GM18505 (cell line): ENCODE measurements around the gene CFAP57.

Source experiments
- ATAC-seq: cut with Tn5 transposase; IDR thresholded peaks from one replicate; pipeline ENCODE4 v1.9.1; 2021; ENCODE audit not compliant: unreplicated experiment
- POLR2A ChIP-seq: IDR thresholded peaks from 4 replicates; pipeline ENCODE4 v1.6.1; 2011; ENCODE audit warnings: borderline replicate concordance; ENCODE audit not compliant: insufficient read depth, insufficient read length; ENCODE audit errors: extremely low read depth

Gene CFAP57

GRCh38 chr1:43302721-43303470 lies 130.8 kb downstream of the CFAP57 start:
- TF ChIP-seq POLR2A, result no peak
- no peak for ATAC-seq

GRCh38 chr1:43303471-43304313 lies 131.6 kb downstream of the CFAP57 start:
- no peak for TF ChIP-seq POLR2A
- ATAC-seq, result no peak
